DOHH2 (cell line): Measurements from ENCODE around the gene SLC7A6OS.

Experiments
- H3F3A ChIP-seq: fragments of 200-600 bp; sonication (generic), shearing (Covaris generic); 2 replicates; pipeline ENCODE4 v1.6.0; 2016; ENCODE audit warnings: antibody characterized with exemption, mild to moderate bottlenecking; ENCODE audit not compliant: control insufficient read depth, insufficient read depth
- H3K27ac ChIP-seq: fragments of 200-600 bp; sonication (generic); 2 replicates; pipeline ENCODE4 v1.5.1; 2014; ENCODE audit warnings: low read depth, mild to moderate bottlenecking, low read length, moderate library complexity
- H3K27me3 ChIP-seq: fragments of 200-600 bp; sonication (generic); 2 replicates; pipeline ENCODE4 v1.6.1; 2014; ENCODE audit warnings: mild to moderate bottlenecking, low read length, mixed read lengths; ENCODE audit not compliant: control insufficient read depth
- H3K36me3 ChIP-seq: fragments of 200-600 bp; sonication (generic); 2 replicates; pipeline ENCODE4 v1.6.1; 2014; ENCODE audit warnings: mild to moderate bottlenecking, low read length, moderate library complexity, mixed read lengths; ENCODE audit not compliant: control insufficient read depth
- H3K4me1 ChIP-seq: fragments of 200-600 bp; sonication (generic); 2 replicates; pipeline ENCODE4 v1.6.1; 2014; ENCODE audit warnings: mild to moderate bottlenecking, low read length, mixed read lengths; ENCODE audit not compliant: control insufficient read depth
- H3K4me2 ChIP-seq: fragments of 200-600 bp; sonication (generic); 2 replicates; pipeline ENCODE4 v1.6.0; 2014; ENCODE audit warnings: mild to moderate bottlenecking, low read length, moderate library complexity
- H3K4me3 ChIP-seq: fragments of 200-600 bp; sonication (generic); 2 replicates; pipeline ENCODE4 v1.5.1; 2014; ENCODE audit warnings: mild to moderate bottlenecking, low read length, mixed read lengths
- H3K79me2 ChIP-seq: fragments of 200-600 bp; sonication (generic); 2 replicates; pipeline ENCODE4 v1.6.1; 2014; ENCODE audit warnings: mild to moderate bottlenecking, low read length, mixed read lengths; ENCODE audit not compliant: control insufficient read depth
- H3K9me2 ChIP-seq: fragments of 200-600 bp; sonication (generic); replicated peaks from 2 replicates; pipeline ENCODE4 v1.6.1; 2014; ENCODE audit warnings: mild to moderate bottlenecking, low read length, mixed read lengths; ENCODE audit not compliant: control insufficient read depth
- H3K9me3 ChIP-seq: fragments of 200-600 bp; sonication (generic); 2 replicates; pipeline ENCODE4 v1.6.1; 2014; ENCODE audit warnings: antibody characterized with exemption, low read length, mixed read lengths; ENCODE audit not compliant: control insufficient read depth, insufficient read depth
- H4K20me1 ChIP-seq: fragments of 200-600 bp; sonication (generic); 2 replicates; pipeline ENCODE4 v1.6.0; 2014; ENCODE audit warnings: low read depth, mild to moderate bottlenecking, antibody characterized with exemption, low read length, moderate library complexity; ENCODE audit not compliant: control insufficient read depth, insufficient read depth
- EZH2phosphoT487 ChIP-seq: fragments of 200-600 bp; sonication (generic); IDR thresholded peaks from 2 replicates; pipeline ENCODE4 v1.6.1; 2017; ENCODE audit warnings: borderline replicate concordance, mild to moderate bottlenecking, antibody characterized with exemption, low read length, moderate library complexity, mixed read lengths
- TF ChIP-seq, protein P1 (sequence below): fragments of 200-600 bp; sonication (generic); IDR thresholded peaks from one replicate; pipeline ENCODE4 v1.5.1; 2014; ENCODE audit warnings: antibody characterized with exemption, mild to moderate bottlenecking, low read depth, low read length; ENCODE audit not compliant: poor library complexity, severe bottlenecking

The SLC7A6OS gene

DNA sequence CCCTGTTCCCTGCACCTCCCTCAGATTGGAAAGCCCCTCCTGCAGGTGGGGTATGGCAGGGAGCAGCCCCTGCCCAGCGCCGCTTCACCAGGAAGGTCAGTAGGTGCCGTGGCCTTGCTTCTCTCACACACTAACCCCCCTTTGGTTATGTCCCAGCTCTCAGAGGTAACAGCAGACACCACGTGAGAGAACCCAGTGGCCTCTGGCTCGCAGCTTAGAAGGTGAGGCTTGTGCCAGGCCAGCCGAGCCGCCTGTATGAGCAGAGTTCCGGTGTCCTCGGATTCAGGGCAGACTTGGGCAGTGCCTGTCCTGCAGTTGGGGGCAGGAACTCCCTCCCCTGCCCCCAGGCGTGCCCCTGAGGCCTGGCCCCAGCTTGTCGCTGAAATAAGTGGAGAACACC lies 47.2 kb upstream of the SLC7A6OS start:
- peaks cover 10% of the 10 kb centered on the region for H3K4me1 ChIP-seq
- H3K36me3 ChIP-seq: peaks cover 51% of the 10 kb centered on the region
- no peaks in the 10 kb centered on the region for H4K20me1 ChIP-seq
- no peak overlapping the region for H3K27ac ChIP-seq
- H3K9me3 ChIP-seq: no peaks in the 10 kb centered on the region
- no peak overlapping the region for H3K4me3 ChIP-seq
- H3K79me2 ChIP-seq: no peaks in the 10 kb centered on the region
- no peaks in the 10 kb centered on the region for H3F3A ChIP-seq
- TF ChIP-seq, protein P1, sequence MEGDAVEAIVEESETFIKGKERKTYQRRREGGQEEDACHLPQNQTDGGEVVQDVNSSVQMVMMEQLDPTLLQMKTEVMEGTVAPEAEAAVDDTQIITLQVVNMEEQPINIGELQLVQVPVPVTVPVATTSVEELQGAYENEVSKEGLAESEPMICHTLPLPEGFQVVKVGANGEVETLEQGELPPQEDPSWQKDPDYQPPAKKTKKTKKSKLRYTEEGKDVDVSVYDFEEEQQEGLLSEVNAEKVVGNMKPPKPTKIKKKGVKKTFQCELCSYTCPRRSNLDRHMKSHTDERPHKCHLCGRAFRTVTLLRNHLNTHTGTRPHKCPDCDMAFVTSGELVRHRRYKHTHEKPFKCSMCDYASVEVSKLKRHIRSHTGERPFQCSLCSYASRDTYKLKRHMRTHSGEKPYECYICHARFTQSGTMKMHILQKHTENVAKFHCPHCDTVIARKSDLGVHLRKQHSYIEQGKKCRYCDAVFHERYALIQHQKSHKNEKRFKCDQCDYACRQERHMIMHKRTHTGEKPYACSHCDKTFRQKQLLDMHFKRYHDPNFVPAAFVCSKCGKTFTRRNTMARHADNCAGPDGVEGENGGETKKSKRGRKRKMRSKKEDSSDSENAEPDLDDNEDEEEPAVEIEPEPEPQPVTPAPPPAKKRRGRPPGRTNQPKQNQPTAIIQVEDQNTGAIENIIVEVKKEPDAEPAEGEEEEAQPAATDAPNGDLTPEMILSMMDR: no peak
- no peak for TF ChIP-seq EZH2phosphoT487
- H3K27me3 ChIP-seq: no peaks in the 10 kb centered on the region
- H3K4me2 ChIP-seq: no peak overlapping the region
- no peaks in the 10 kb centered on the region for H3K9me2 ChIP-seq

DNA sequence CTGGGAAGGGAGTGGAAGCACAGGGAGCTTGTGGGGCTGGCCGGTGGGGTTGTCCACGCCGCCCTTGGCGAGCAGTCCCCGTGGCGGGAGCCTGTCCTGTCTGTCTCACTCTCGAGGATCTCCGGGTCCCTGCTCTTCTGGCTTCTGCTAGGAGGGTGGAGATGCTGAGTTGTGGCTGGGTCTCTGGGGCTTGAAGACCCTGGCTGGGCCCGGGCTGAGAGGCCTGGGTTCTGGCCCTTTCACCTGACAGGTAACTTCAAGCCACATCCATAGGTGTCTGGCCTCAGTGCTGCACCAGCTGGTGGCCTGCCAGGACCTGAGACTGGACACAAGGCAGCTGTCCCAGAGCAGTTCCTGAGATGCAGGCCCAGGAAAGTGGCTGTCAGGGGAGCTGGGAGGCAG lies 46.8 kb upstream of the SLC7A6OS start:
- Histone ChIP-seq H3K9me3 (no peaks in the 10 kb centered on the region), H3F3A (no peaks in the 10 kb centered on the region), H3K79me2 (no peaks in the 10 kb centered on the region), H3K27ac (no peak overlapping the region), H3K4me2 (no peak overlapping the region), H3K36me3 (peaks cover 51% of the 10 kb centered on the region), H3K4me3 (no peak overlapping the region), H3K27me3 (no peaks in the 10 kb centered on the region), H3K4me1 (peaks cover 10% of the 10 kb centered on the region), H4K20me1 (no peaks in the 10 kb centered on the region), H3K9me2 (no peaks in the 10 kb centered on the region)
- TF ChIP-seq, protein P1: no peak
- no peak for TF ChIP-seq EZH2phosphoT487

DNA sequence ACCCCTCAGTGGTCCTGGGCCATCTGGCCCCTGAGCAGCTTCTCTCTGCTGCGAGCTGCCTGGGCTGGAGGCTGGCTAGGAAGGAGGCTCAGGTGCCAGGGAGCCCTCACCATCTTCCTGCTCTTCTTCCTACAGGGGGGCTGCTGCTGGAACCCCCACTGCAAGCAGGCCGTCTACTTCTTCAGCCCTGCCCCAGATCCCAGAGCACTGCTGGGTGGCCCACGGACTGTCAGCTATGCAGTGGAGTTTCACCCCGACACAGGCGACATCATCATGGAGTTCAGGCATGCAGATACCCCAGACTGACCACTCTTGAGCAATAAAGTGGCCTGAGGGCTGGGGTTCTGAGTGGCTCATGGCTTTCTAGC lies 46.2 kb upstream of the SLC7A6OS start:
- no peaks in the 10 kb centered on the region for H3K9me2 ChIP-seq
- no peaks in the 10 kb centered on the region for H3K79me2 ChIP-seq
- no peak overlapping the region for H3K4me2 ChIP-seq
- no peak overlapping the region for H3K27ac ChIP-seq
- peaks cover 55% of the 10 kb centered on the region for H3K36me3 ChIP-seq
- no peaks in the 10 kb centered on the region for H4K20me1 ChIP-seq
- TF ChIP-seq EZH2phosphoT487: no peak
- TF ChIP-seq, protein P1: no peak
- no peaks in the 10 kb centered on the region for H3F3A ChIP-seq
- H3K9me3 ChIP-seq: no peaks in the 10 kb centered on the region
- no peaks in the 10 kb centered on the region for H3K27me3 ChIP-seq
- H3K4me3 ChIP-seq: no peak overlapping the region
- H3K4me1 ChIP-seq: peaks cover 10% of the 10 kb centered on the region
